ENCODE data around the gene ULK4.
"Not testable (repeated sequence)": the region's sequence is repeated elsewhere in the genome, so short reads cannot be mapped to it uniquely, and the experiment has no call there.

ULK4 gene

DNA sequence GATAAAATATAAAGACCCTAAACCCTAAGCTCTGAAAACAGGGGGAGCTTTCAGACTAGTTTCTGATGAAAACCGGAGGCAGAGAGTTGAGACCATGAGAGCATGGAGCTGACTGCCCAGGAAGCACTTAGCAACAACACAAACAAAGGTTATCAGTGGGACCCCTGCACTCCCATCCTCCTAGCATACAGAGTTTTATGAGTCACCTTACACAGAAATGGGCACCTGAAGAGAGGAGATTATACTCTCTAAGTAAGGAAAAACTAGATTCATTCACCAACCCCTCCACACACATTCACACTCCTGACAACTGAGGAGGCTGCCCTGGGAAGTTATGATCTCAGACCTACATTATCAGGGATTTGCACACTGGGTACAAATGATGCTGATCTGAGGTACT lies 261.7 kb downstream of the ULK4 start:
- Mint-ChIP-seq H3K27me3 (no peaks in the 10 kb centered on the region), H3K36me3 (ENCODE audit: insufficient read depth) (peaks cover 2% of the 10 kb centered on the region), H3K4me1 (ENCODE audit: low read depth in 2 of 2) (no peaks in the 10 kb centered on the region), H3K27ac (no peak overlapping the region), H3K4me3 (no peak overlapping the region), H3K9me3 (no peaks in the 10 kb centered on the region)
- ATAC-seq (replicated peaks) (no peak), DNase-seq (no peak)

DNA sequence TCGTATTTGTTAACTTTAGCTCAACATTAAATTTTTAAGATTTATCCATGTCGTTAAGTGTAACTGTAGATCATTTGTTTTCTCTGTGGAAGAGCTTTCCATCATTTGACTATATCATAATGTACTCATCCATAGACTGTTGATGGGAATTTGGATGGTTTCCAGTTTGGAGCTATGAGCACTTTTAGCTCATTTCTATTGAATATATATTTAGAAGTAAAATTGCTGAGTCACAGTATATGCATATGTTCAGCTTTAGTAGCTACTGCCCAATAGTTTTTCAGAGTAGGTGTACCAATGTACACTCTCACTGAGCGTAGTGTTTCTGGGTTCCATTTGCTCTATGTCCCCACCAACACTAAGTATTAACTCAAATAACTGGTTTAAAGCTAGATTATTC lies 263.0 kb downstream of the ULK4 start:
- Mint-ChIP-seq H3K36me3 (ENCODE audit: insufficient read depth) (no peaks in the 10 kb centered on the region), H3K4me1 (ENCODE audit: low read depth in 2 of 2) (no peaks in the 10 kb centered on the region), H3K9me3 (no peaks in the 10 kb centered on the region), H3K27ac (no peak overlapping the region), H3K27me3 (no peaks in the 10 kb centered on the region), H3K4me3 (no peak overlapping the region)
- ATAC-seq (replicated peaks), result no peak
- no peak for DNase-seq

DNA sequence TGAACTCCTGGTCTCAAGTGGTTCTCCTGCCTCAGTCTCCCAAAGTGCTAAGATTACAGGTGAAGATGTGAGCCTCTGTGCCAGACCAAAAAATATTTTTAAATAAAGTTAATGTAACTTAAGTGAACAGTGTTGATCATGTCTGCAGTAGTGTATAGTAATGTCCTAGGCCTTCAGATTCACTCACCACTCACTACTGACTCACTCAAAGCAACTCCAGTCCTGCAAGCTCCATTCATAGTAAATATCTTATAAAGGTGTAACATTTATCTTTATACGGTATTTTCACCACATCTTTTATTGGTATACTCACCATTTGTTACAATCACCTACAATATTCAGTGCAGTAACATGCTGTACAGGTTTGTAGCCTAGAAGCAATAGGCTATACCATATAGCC lies 264.2 kb downstream of the ULK4 start:
- ATAC-seq (replicated peaks), result no peak
- H3K27me3 Mint-ChIP-seq, result no peaks in the 10 kb centered on the region
- H3K9me3 Mint-ChIP-seq, result no peaks in the 10 kb centered on the region
- no peak overlapping the region for H3K4me3 Mint-ChIP-seq
- no peak overlapping the region for H3K27ac Mint-ChIP-seq
- no peaks in the 10 kb centered on the region for H3K4me1 Mint-ChIP-seq (ENCODE audit: low read depth in 2 of 2)
- DNase-seq, result no peak
- H3K36me3 Mint-ChIP-seq (ENCODE audit: insufficient read depth), result no peaks in the 10 kb centered on the region

DNA sequence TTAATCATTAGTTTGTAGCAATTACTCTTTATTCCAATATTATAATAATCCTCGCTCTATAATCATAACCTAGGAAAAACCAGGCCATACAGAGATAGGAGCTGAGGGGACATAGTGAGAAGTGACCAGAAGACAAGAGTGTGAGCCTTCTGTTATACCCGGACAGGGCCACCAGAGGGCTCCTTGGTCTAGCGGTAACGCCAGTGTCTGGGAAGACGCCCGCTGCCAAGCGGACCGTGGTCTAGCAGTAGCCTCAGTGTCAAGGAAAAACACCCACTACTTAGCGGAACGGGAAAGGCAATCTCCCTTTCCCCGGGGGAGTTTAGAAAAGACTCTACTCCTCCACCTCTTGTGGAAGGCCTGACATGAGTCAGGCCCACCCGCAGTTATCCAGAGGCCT lies 266.1 kb downstream of the ULK4 start:
- not testable (repeated sequence) for ATAC-seq (replicated peaks); H3K4me1 Mint-ChIP-seq (ENCODE audit: low read depth in 2 of 2)

DNA sequence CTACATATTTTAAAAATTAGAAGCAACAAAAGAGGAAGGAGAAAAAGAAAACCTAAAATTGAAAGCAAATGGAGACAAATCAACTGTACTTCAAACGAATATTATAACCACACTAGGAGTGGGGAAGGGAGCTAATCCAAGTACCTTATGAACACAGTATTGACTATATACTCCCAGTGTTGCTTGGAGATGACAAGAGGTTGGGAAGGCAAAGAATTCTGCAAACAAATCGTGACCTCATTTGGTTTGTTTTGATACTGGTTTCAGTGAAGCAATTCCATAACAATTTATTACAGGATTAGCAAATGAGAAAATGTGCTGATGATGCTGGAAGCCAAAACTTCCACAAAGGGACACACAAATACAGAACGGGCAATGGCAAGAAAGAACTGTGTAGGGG lies 268.1 kb downstream of the ULK4 start:
- ATAC-seq (replicated peaks), result no peak
- Mint-ChIP-seq H3K9me3 (no peaks in the 10 kb centered on the region), H3K4me3 (no peak overlapping the region), H3K4me1 (ENCODE audit: low read depth in 2 of 2) (peaks cover 0 to 5% of the 10 kb centered on the region in 2 donors), H3K27me3 (no peaks in the 10 kb centered on the region), H3K27ac (no peak overlapping the region), H3K36me3 (ENCODE audit: insufficient read depth) (no peaks in the 10 kb centered on the region)
- no peak for DNase-seq

More for the DNA sequence above, 266.1 kb downstream of the ULK4 start:
- not testable (repeated sequence) for H3K27ac Mint-ChIP-seq; H3K9me3 Mint-ChIP-seq; H3K36me3 Mint-ChIP-seq (ENCODE audit: insufficient read depth); H3K27me3 Mint-ChIP-seq; DNase-seq; H3K4me3 Mint-ChIP-seq

DNA sequence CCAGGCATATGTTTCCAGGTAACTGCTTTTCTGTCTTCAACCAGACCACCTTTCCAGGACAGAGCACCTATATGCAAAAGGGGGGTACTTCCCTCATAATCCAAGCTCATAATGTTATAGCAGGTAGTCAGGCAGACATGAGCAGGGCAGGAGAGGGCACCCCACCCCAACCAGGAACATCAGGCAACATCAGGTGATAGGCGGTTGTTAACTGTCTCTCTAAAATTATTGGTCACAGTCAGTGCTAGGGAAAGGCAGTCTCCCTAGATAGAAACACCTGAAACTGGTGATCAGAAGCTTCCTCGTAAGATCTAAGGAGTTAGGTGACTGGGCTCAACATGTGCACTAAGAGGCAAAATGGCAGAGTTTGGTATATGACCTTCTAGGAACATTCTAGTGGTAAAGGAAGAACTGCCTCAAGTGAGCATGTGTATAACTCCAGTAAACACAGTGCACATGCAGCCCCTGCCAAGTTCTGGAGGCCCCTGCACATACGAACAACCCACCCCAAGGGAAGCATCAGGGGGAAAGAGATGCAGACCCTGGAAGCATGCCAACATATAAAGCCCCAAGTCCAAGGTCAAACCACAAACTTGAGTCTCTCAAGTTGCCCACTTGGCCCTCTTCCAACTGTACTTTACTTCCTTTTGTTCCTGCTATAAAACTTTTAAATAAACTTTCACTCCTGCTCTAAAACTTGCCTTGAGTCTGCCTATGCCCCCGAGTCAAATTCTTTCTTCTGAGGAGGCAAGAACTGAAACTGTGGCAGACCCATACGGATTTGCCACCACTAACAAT lies 270.9 kb downstream of the ULK4 start:
- Mint-ChIP-seq H3K4me3 (no peak overlapping the region), H3K9me3 (no peaks in the 10 kb centered on the region), H3K27me3 (no peaks in the 10 kb centered on the region), H3K36me3 (ENCODE audit: insufficient read depth) (no peaks in the 10 kb centered on the region), H3K27ac (no peak overlapping the region), H3K4me1 (ENCODE audit: low read depth in 2 of 2) (peaks cover 0 to 5% of the 10 kb centered on the region in 2 donors)
- ATAC-seq (replicated peaks), result no peak
- no peak for DNase-seq

DNA sequence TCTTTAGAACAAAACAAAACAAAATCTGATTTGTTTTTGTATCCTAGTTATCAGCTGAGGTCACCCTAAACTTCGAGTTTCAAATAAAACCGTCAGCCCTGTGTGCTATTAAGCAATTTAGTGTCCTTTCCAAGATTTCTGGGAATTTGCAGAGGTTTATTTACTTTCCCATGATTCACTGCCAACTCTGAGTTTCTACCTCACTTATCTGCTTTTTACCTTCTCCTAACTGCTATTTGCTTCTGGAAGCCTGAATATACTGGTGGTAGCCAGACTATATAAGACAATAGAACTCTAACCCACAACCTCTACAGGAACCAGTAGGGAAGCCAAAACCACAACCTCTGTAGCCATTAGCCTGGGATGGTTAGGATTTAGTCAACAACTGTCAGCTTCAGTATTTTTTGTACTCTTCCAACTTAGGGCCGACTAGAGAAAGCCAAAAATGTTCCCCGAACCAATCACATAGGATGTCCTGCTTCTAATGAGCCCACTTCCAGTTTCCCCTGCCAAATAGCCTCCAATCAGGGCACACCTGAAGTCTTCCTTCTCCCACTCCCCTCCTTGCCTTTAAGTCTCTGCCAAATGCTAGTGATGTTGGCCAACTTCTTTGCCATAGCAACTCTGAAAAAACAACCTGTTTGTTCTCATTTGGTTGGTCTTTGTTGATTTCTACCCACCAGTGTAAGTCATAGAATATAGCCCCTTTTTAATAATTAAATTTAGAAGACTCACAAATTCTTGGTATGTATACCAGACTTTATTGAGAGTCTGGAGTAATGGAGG lies 273.1 kb downstream of the ULK4 start:
- Mint-ChIP-seq H3K27ac (no peak overlapping the region), H3K4me1 (ENCODE audit: low read depth in 2 of 2) (peaks cover 0 to 5% of the 10 kb centered on the region in 2 donors), H3K4me3 (no peak overlapping the region), H3K36me3 (ENCODE audit: insufficient read depth) (no peaks in the 10 kb centered on the region), H3K27me3 (no peaks in the 10 kb centered on the region), H3K9me3 (no peaks in the 10 kb centered on the region)
- no peak for DNase-seq
- no peak for ATAC-seq (replicated peaks)

DNA sequence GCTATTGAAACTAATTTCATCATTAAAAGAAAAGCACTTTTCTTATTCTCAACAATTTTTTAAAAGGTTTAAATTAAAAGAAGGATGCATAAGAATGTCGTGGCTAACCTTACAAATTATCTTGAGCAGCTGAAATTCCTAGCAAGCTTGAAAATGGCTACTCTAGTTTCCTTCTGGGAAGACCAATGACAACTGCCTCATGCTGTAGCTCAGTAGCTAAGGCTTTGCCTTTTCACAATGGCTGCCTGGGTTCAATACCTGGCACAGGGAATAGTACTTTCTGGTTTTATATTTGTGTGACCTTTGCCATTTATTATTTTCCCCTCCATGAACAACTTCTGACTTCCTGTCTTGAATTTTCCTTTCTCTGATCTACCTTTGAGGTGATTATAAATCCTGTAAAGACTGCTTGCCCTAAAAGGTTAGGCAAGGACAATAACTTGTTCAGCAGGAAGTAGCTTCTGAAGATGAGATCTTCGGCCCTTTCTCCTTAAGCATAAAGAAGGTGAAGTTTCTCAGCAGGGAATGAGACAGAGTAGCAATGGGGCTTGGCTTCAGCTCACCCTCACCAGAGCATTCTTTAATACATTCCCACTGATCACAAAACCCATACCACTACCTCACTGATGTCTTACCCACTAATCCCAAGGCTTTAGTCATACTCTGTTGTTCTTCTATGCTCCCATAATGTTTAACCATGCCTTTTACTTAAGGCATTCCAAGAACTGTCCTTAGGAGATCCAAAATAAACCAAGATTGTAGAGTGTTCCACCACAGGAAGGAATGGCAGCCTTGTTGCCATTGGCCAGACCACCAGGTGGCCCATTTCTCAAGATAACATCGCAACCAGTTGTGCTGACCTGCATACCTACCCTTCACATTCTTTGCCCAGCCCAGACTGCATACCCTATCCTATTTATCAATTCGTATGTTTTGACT lies 276.8 kb downstream of the ULK4 start:
- DNase-seq, result no peak
- Mint-ChIP-seq H3K27me3 (no peaks in the 10 kb centered on the region), H3K36me3 (ENCODE audit: insufficient read depth) (no peaks in the 10 kb centered on the region), H3K9me3 (no peaks in the 10 kb centered on the region), H3K27ac (no peak overlapping the region), H3K4me1 (ENCODE audit: low read depth in 2 of 2) (no peaks in the 10 kb centered on the region), H3K4me3 (no peak overlapping the region)
- ATAC-seq (replicated peaks), result no peak

DNA sequence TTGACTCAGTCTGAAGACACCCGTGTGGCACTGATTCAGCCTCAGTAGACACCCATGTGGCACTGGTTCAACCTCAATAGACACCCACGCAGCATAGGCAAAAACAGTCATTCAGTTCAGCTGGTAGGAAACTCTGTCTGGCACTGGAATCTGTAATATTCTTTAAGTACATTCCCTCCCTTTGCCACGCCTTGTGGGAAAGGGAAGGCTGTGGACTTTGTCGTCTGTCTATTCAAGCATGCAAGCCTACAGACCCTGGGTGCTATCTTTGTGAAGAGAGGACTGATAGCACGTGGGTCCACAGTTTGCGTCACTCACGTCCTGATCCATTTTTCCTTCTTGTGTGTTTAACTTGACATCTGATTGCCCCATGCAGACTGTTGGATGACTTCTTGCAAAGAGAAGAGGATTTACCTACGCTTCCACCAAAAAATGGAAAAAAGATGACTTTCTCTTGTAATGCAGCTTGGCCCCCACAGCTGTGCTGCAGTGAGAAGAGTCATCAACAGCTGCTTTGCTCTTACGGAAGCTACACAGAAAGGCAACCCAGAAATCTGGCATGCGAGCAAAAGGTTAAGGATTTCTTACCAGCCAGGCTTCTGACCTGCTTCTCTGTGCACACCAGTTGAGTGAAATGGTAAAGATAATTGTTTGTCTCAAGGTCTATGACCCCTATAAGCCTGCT lies 278.1 kb downstream of the ULK4 start:
- Mint-ChIP-seq H3K27ac (no peak overlapping the region), H3K4me1 (ENCODE audit: low read depth in 2 of 2) (no peaks in the 10 kb centered on the region), H3K9me3 (no peaks in the 10 kb centered on the region), H3K36me3 (ENCODE audit: insufficient read depth) (no peaks in the 10 kb centered on the region), H3K27me3 (no peaks in the 10 kb centered on the region), H3K4me3 (no peak overlapping the region)
- ATAC-seq (replicated peaks), result no peak
- DNase-seq, result no peak

DNA sequence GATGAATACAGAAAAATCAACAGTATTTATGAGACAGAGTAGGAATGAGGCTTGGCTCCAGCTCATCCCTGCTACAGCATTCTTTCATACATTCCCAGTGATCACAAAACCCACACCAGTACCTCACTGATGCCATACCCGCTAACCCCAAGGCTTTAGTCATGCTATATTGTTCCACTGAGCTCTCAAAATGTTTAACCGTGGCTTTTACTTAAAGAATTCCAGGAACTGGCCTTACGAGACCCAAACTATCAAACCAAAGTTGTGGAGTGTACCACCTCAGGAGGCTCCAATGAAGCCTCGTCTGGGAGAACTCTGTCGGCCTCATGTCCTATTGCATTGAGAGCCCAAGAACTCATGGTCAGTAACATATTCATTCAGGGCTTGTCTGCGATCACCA lies 278.9 kb downstream of the ULK4 start:
- ATAC-seq (replicated peaks) (no peak), DNase-seq (no peak)
- H3K36me3 Mint-ChIP-seq (ENCODE audit: insufficient read depth), result no peaks in the 10 kb centered on the region
- no peaks in the 10 kb centered on the region for H3K9me3 Mint-ChIP-seq
- H3K4me3 Mint-ChIP-seq, result no peak overlapping the region
- no peak overlapping the region for H3K27ac Mint-ChIP-seq
- no peaks in the 10 kb centered on the region for H3K27me3 Mint-ChIP-seq
- no peaks in the 10 kb centered on the region for H3K4me1 Mint-ChIP-seq (ENCODE audit: low read depth in 2 of 2)

DNA sequence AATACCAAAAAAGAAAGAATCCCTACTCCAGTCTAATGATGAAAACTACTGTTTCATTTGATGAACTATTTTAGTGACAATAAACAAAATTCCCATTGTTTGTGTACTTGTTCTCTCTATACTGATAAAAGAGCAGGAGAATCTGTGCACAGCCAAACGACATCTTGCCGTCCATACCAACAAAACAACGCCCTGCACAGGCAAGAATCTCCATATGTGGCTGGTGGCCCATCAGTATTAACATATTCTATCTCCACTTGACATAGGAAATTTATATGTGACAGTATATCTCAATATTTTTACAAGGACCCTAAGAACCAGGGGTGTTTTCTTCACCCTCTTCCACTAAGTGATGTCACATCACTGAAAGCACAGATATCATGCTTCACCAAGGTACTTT lies 279.5 kb downstream of the ULK4 start:
- Mint-ChIP-seq H3K4me3 (no peak overlapping the region), H3K9me3 (no peaks in the 10 kb centered on the region), H3K36me3 (ENCODE audit: insufficient read depth) (no peaks in the 10 kb centered on the region), H3K4me1 (ENCODE audit: low read depth in 2 of 2) (no peaks in the 10 kb centered on the region), H3K27me3 (no peaks in the 10 kb centered on the region), H3K27ac (no peak overlapping the region)
- no peak for ATAC-seq (replicated peaks)
- no peak for DNase-seq

DNA sequence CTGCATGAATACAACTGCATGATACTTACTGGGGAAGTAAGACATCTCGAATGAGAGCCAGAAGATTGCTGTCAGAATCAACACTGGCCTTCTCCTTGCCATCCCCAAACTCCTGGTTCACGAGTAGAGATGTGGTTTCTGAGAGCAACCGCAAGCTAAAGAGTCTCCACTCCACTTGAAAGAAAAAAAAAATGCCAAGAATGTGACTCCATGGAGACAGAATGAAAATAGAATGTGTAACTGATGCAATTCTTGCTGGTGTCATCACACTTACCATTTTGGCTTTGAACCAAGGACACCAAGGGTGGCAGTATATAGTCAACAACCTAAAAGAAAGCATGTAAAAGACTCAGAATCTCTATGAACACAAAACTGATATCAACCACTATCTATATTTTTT lies 280.4 kb downstream of the ULK4 start:
- peaks cover 2% of the 10 kb centered on the region for H3K36me3 Mint-ChIP-seq (ENCODE audit: insufficient read depth)
- H3K27me3 Mint-ChIP-seq, result no peaks in the 10 kb centered on the region
- H3K9me3 Mint-ChIP-seq, result no peaks in the 10 kb centered on the region
- DNase-seq (no peak), ATAC-seq (replicated peaks) (no peak)
- no peak overlapping the region for H3K4me3 Mint-ChIP-seq
- H3K4me1 Mint-ChIP-seq (ENCODE audit: low read depth in 2 of 2), result no peaks in the 10 kb centered on the region
- no peak overlapping the region for H3K27ac Mint-ChIP-seq

DNA sequence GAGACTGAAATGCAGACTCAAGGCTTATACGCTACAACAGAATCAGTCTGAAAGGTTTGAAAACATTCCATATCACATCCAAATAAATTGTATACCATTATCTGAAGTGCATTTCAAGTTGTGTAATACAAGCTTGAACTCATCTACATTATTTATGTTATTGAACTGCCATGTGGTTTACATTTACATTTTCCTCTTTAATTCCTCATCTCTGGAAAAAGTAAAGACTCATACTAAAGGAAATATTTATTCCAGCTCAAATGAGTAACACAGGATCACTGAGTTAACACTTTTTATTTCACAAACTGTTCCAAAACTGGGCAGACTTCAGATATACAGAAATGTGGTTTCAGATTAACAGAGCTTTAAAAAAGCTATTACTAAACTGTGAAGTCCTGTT lies 282.5 kb downstream of the ULK4 start:
- Mint-ChIP-seq H3K27ac (no peak overlapping the region), H3K9me3 (no peaks in the 10 kb centered on the region), H3K27me3 (no peaks in the 10 kb centered on the region), H3K36me3 (ENCODE audit: insufficient read depth) (peaks cover 2% of the 10 kb centered on the region), H3K4me3 (no peak overlapping the region), H3K4me1 (ENCODE audit: low read depth in 2 of 2) (no peaks in the 10 kb centered on the region)
- no peak for DNase-seq
- no peak for ATAC-seq (replicated peaks)
